Measurements from ENCODE around the gene SPAG17.

DNA sequence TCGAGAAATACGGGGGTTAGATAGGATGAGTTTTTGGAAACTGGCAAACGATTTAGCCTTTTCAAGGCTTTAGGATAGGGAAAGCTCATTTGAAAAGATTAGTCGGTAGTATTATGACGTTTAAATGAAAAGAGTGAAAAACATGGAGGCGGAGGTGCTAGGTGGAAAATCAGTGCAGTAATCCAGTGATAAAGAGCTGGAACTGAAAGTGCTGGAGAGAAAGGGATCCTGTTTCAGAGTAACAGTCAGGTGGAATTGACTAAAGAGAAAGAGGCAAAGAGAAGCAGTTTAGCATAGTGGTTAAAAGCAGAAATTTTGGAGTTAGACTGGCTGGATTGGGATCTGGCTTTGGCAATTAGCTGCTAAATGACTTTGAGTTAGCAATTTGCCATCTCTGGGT lies 254.5 kb downstream of the SPAG17 start:
- no peak for TF ChIP-seq EP300 (IDR thresholded peaks at IDR 0.05)
- TF ChIP-seq, protein P1, sequence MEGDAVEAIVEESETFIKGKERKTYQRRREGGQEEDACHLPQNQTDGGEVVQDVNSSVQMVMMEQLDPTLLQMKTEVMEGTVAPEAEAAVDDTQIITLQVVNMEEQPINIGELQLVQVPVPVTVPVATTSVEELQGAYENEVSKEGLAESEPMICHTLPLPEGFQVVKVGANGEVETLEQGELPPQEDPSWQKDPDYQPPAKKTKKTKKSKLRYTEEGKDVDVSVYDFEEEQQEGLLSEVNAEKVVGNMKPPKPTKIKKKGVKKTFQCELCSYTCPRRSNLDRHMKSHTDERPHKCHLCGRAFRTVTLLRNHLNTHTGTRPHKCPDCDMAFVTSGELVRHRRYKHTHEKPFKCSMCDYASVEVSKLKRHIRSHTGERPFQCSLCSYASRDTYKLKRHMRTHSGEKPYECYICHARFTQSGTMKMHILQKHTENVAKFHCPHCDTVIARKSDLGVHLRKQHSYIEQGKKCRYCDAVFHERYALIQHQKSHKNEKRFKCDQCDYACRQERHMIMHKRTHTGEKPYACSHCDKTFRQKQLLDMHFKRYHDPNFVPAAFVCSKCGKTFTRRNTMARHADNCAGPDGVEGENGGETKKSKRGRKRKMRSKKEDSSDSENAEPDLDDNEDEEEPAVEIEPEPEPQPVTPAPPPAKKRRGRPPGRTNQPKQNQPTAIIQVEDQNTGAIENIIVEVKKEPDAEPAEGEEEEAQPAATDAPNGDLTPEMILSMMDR (IDR thresholded peaks at IDR 0.05) = no peak
- TF ChIP-seq POLR2A (IDR thresholded peaks at IDR 0.05) = no peak
- TF ChIP-seq POLR2AphosphoS5 (IDR thresholded peaks at IDR 0.05) = no peak

All from suprapubic skin (tissue), 4 donors.